HEK293 (cell line): Measurements from ENCODE around the gene LRP2BP.

Experiments
- CTCF ChIP-seq: fragments of 450-650 bp; formaldehyde crosslinking; IDR thresholded peaks from 2 replicates; pipeline ENCODE4 v1.5.1; 2016; ENCODE audit warnings: missing biosample characterization, missing genetic modification characterization
- REST ChIP-seq: fragments of 450-650 bp; formaldehyde crosslinking; IDR thresholded peaks from 2 replicates; pipeline ENCODE4 v1.5.1; 2016; ENCODE audit warnings: missing biosample characterization, missing genetic modification characterization
- YY1 ChIP-seq: fragments of 450-650 bp; formaldehyde crosslinking; IDR thresholded peaks from 2 replicates; pipeline ENCODE4 v1.5.1; 2018; ENCODE audit warnings: missing biosample characterization, missing genetic modification characterization
- ZBTB49 ChIP-seq: fragments of 450-650 bp; formaldehyde crosslinking; IDR thresholded peaks from 2 replicates; pipeline ENCODE4 v1.5.1; 2016; ENCODE audit warnings: missing biosample characterization, missing genetic modification characterization, low read depth
- ZNF292 ChIP-seq: fragments of 450-650 bp; formaldehyde crosslinking; IDR thresholded peaks from 2 replicates; pipeline ENCODE4 v1.5.1; 2016; ENCODE audit warnings: low read depth, missing biosample characterization, missing genetic modification characterization, borderline replicate concordance
- ZNF311 ChIP-seq: fragments of 450-650 bp; formaldehyde crosslinking; IDR thresholded peaks from 2 replicates; pipeline ENCODE4 v1.5.1; 2017; ENCODE audit warnings: missing biosample characterization, missing genetic modification characterization, borderline replicate concordance
- ZNF549 ChIP-seq: fragments of 450-650 bp; IDR thresholded peaks from 2 replicates; pipeline ENCODE4 v1.5.1; 2018; ENCODE audit warnings: missing biosample characterization, missing genetic modification characterization, mild to moderate bottlenecking, inconsistent platforms, moderate library complexity
- ZNF776 ChIP-seq: fragments of 450-650 bp; formaldehyde crosslinking; IDR thresholded peaks from 2 replicates; pipeline ENCODE4 v1.5.0; 2017; ENCODE audit warnings: missing biosample characterization, missing genetic modification characterization, borderline replicate concordance

- TF ChIP-seq ZNF776 (tag by site-specific recombination) (no peak), ZNF549 (tag by site-specific recombination) (no peak), REST (tag by site-specific recombination) (peak; percentile 94), ZNF311 (tag by site-specific recombination) (no peak), YY1 (tag by site-specific recombination) (peak; percentile 77), ZBTB49 (tag by site-specific recombination) (no peak), CTCF (tag by site-specific recombination) (no peak; the same call in 1 of the 2 replicates), ZNF292 (tag by site-specific recombination) (no peak)
Measured at GRCh38 chr4:185395956-185396723, 416 bp upstream of the LRP2BP start.
